OCI-LY3 (cell line): ENCODE data around the gene SLC22A5.
A peak's percentile ranks its signal among the peaks of the same experiment; 100 is the strongest.
"Not testable (repeated sequence)": the region's sequence is repeated elsewhere in the genome, so short reads cannot be mapped to it uniquely, and the experiment has no call there.

Experiments
- H2AFZ ChIP-seq: fragments of 200-600, 300-600 bp; shearing (Covaris generic); 2 replicates; pipeline ENCODE4 v1.6.0; 2014; ENCODE audit warnings: antibody characterized with exemption, low read depth, low read length
- H3K27ac ChIP-seq: fragments of 200-600, 300-600 bp; sonication (generic); 2 replicates; pipeline ENCODE4 v1.5.1; 2014; ENCODE audit warnings: mild to moderate bottlenecking, low read length, moderate library complexity, mixed read lengths
- H3K27me3 ChIP-seq: fragments of 200-600, 300-600 bp; sonication (generic); 2 replicates; pipeline ENCODE4 v1.6.1; 2014; ENCODE audit warnings: low read depth, low read length, mixed read lengths
- H3K36me3 ChIP-seq: fragments of 200-600, 300-600 bp; sonication (generic); replicated peaks from 2 replicates; pipeline ENCODE3; 2014; ENCODE audit warnings: low read depth, low read length, mixed read lengths
- H3K4me1 ChIP-seq: fragments of 300-600, 200-600 bp; sonication (generic); 2 replicates; pipeline ENCODE4 v1.6.1; 2014; ENCODE audit warnings: low read length, mixed read lengths
- H3K4me2 ChIP-seq: fragments of 200-600, 300-600 bp; sonication (generic); 2 replicates; pipeline ENCODE4 v1.6.1; 2014; ENCODE audit warnings: low read length, mixed read lengths
- H3K4me3 ChIP-seq: fragments of 300-600, 200-600 bp; sonication (generic); 2 replicates; pipeline ENCODE4 v1.5.1; 2014; ENCODE audit warnings: antibody characterized with exemption, mild to moderate bottlenecking, low read length, moderate library complexity
- H3K79me2 ChIP-seq: fragments of 300-600, 200-600 bp; shearing (Covaris generic); 2 replicates; pipeline ENCODE4 v1.6.1; 2014; ENCODE audit warnings: mild to moderate bottlenecking, low read length, mixed read lengths
- H3K9ac ChIP-seq: fragments of 300-600, 200-600 bp; shearing (Covaris generic); 2 replicates; pipeline ENCODE4 v1.6.0; 2014; ENCODE audit warnings: mild to moderate bottlenecking, low read length, moderate library complexity
- H3K9me3 ChIP-seq: fragments of 200-600, 300-600 bp; shearing (Covaris generic); 2 replicates; pipeline ENCODE4 v1.6.1; 2014; ENCODE audit warnings: low read length, mixed read lengths; ENCODE audit not compliant: insufficient read depth
- H4K20me1 ChIP-seq: fragments of 200-600, 300-600 bp; sonication (generic); 2 replicates; pipeline ENCODE4 v1.6.1; 2016; ENCODE audit warnings: low read length, mixed read lengths; ENCODE audit not compliant: insufficient read depth
- CTCF ChIP-seq: fragments of 200-600, 300-600 bp; sonication (generic); IDR thresholded peaks from 2 replicates; pipeline ENCODE4 v1.5.1; 2014; ENCODE audit warnings: antibody characterized with exemption, low read length, low read depth
- EZH2phosphoT487 ChIP-seq: fragments of 200-600 bp; shearing (Covaris generic); IDR thresholded peaks from 2 replicates; pipeline ENCODE4 v1.6.1; 2018; ENCODE audit warnings: antibody characterized with exemption, mixed run types, low read depth

The SLC22A5 gene

GRCh38 chr5:132410451-132411303 lies 41.2 kb downstream of the SLC22A5 start:
- Histone ChIP-seq H3K4me3 (peak overlapping the region; percentile 96), H3K9ac (peak overlapping the region; percentile 86), H3K27ac (peak overlapping the region; percentile 62), H3K9me3 (no peaks in the 10 kb centered on the region), H4K20me1 (no peaks in the 10 kb centered on the region), H3K4me1 (peaks cover 31% of the 10 kb centered on the region), H3K4me2 (peak overlapping the region; percentile 99), H3K27me3 (0 out of 2 replicates have a peak, but pooled peaks cover 4% of the 10 kb centered on the region), H3K79me2 (peaks cover 3% of the 10 kb centered on the region), H2AFZ (peak overlapping the region; percentile 83), H3K36me3 (no peaks in the 10 kb centered on the region)
- peak; percentile 45 for TF ChIP-seq CTCF
- TF ChIP-seq EZH2phosphoT487, result no peak

GRCh38 chr5:132411304-132412013 lies 41.9 kb downstream of the SLC22A5 start:
- Histone ChIP-seq H4K20me1 (no peaks in the 10 kb centered on the region), H2AFZ (peak overlapping the region; percentile 77), H3K4me2 (peak overlapping the region; percentile 99), H3K27ac (peak overlapping the region; percentile 62), H3K4me3 (peak overlapping the region; percentile 96), H3K36me3 (no peaks in the 10 kb centered on the region), H3K9ac (peak overlapping the region; percentile 86), H3K79me2 (peaks cover 3% of the 10 kb centered on the region), H3K4me1 (peaks cover 34% of the 10 kb centered on the region), H3K9me3 (no peaks in the 10 kb centered on the region), H3K27me3 (no peaks in the 10 kb centered on the region)
- TF ChIP-seq EZH2phosphoT487 (no peak), CTCF (no peak)

- Histone ChIP-seq H3K27me3 (no peaks in the 10 kb centered on the region), H4K20me1 (no peaks in the 10 kb centered on the region), H3K4me1 (peaks cover 34% of the 10 kb centered on the region), H3K27ac (no peak overlapping the region), H3K36me3 (no peaks in the 10 kb centered on the region), H3K9me3 (no peaks in the 10 kb centered on the region), H3K4me3 (no peak overlapping the region), H2AFZ (no peak overlapping the region), H3K79me2 (peaks cover 3% of the 10 kb centered on the region), H3K9ac (no peak overlapping the region), H3K4me2 (no peak overlapping the region)
- TF ChIP-seq EZH2phosphoT487, result no peak
- no peak for TF ChIP-seq CTCF
These were observed 44.1 kb downstream of the SLC22A5 start for GRCh38 chr5:132413567-132413966.

GRCh38 chr5:132414634-132415378 lies 45.3 kb downstream of the SLC22A5 start:
- H3K79me2 ChIP-seq, result peaks cover 3% of the 10 kb centered on the region
- no peaks in the 10 kb centered on the region for H4K20me1 ChIP-seq
- no peak overlapping the region for H3K27ac ChIP-seq
- H2AFZ ChIP-seq, result no peak overlapping the region
- H3K36me3 ChIP-seq, result no peaks in the 10 kb centered on the region
- H3K4me1 ChIP-seq, result peaks cover 37% of the 10 kb centered on the region
- peak overlapping the region; percentile 41 for H3K4me3 ChIP-seq
- H3K9me3 ChIP-seq, result no peaks in the 10 kb centered on the region
- no peaks in the 10 kb centered on the region for H3K27me3 ChIP-seq
- TF ChIP-seq CTCF (no peak), EZH2phosphoT487 (no peak)
- no peak overlapping the region for H3K9ac ChIP-seq
- H3K4me2 ChIP-seq, result peak overlapping the region; percentile 68

GRCh38 chr5:132415516-132415915 lies 46.0 kb downstream of the SLC22A5 start:
- H3K9ac ChIP-seq, H3K27me3 ChIP-seq, H2AFZ ChIP-seq, H3K36me3 ChIP-seq, H3K9me3 ChIP-seq, H3K27ac ChIP-seq, H3K79me2 ChIP-seq, H4K20me1 ChIP-seq: not testable (repeated sequence)
- H3K4me3 ChIP-seq, result peak overlapping the region; percentile 41
- H3K4me1 ChIP-seq, result peaks cover 39% of the 10 kb centered on the region
- peak overlapping the region; percentile 68 for H3K4me2 ChIP-seq
